Measurements from ENCODE around the gene LPAR2.

DNA sequence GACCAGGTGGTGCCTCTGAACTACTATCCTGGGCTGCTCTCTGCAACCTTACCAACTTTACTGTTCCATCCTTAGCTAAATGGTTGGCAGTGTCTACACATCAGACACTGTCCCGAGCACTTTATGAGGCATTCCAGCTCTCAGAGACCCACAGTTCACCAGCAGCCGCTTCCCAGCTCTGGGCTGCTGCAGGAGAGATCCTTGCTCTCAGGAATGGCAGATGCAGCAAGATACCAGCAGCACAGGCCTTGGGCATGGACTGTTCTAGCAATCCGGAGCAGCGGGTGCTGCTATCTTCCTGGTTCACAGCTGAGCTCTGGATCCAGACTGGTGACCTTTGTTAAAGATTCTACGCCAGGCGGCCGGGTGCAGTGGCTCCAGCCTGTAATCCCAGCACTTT is 3.3 kb upstream of the LPAR2 start:
- no peak for TF ChIP-seq NR3C1 (IDR thresholded peaks at IDR 0.05)
- TF ChIP-seq, protein P1, sequence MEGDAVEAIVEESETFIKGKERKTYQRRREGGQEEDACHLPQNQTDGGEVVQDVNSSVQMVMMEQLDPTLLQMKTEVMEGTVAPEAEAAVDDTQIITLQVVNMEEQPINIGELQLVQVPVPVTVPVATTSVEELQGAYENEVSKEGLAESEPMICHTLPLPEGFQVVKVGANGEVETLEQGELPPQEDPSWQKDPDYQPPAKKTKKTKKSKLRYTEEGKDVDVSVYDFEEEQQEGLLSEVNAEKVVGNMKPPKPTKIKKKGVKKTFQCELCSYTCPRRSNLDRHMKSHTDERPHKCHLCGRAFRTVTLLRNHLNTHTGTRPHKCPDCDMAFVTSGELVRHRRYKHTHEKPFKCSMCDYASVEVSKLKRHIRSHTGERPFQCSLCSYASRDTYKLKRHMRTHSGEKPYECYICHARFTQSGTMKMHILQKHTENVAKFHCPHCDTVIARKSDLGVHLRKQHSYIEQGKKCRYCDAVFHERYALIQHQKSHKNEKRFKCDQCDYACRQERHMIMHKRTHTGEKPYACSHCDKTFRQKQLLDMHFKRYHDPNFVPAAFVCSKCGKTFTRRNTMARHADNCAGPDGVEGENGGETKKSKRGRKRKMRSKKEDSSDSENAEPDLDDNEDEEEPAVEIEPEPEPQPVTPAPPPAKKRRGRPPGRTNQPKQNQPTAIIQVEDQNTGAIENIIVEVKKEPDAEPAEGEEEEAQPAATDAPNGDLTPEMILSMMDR (IDR thresholded peaks at IDR 0.05): no peak
- TF ChIP-seq, protein P2, sequence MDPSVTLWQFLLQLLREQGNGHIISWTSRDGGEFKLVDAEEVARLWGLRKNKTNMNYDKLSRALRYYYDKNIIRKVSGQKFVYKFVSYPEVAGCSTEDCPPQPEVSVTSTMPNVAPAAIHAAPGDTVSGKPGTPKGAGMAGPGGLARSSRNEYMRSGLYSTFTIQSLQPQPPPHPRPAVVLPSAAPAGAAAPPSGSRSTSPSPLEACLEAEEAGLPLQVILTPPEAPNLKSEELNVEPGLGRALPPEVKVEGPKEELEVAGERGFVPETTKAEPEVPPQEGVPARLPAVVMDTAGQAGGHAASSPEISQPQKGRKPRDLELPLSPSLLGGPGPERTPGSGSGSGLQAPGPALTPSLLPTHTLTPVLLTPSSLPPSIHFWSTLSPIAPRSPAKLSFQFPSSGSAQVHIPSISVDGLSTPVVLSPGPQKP (IDR thresholded peaks at IDR 0.05; ENCODE audit: low read depth, low read length): no peak
- no peak for TF ChIP-seq POLR2A (IDR thresholded peaks at IDR 0.05; ENCODE audit: low read length)
- no peak for TF ChIP-seq BHLHE40 (IDR thresholded peaks at IDR 0.05; ENCODE audit: low read depth, low read length)
- no peak for TF ChIP-seq TP53 (CRISPR knock-in tag; IDR thresholded peaks at IDR 0.05)
- no peak for TF ChIP-seq ESRRA (IDR thresholded peaks at IDR 0.05; ENCODE audit: borderline replicate concordance, low read length)
- TF ChIP-seq SMC3 (IDR thresholded peaks at IDR 0.05): no peak
- TF ChIP-seq MAFK (IDR thresholded peaks at IDR 0.05; ENCODE audit: partially characterized antibody): no peak
- TF ChIP-seq ZSCAN20 (CRISPR knock-in tag; IDR thresholded peaks at IDR 0.05): no peak
- no peak for TF ChIP-seq EP300 (IDR thresholded peaks at IDR 0.05)
- no peak for TF ChIP-seq CEBPB (IDR thresholded peaks at IDR 0.05)
- no peak for TF ChIP-seq USF2 (IDR thresholded peaks at IDR 0.05)
- no peak for TF ChIP-seq MAX (IDR thresholded peaks at IDR 0.05)

Measured in A549 (cell line).